Activated CD4-positive, CD25-positive, alpha-beta regulatory T cell treated with anti-CD3 and anti-CD28 coated beads, Interleukin-2, amount 50 U/mL, for 16 hours (primary cell): ENCODE results near the gene KRTAP25-1.

Source experiments
- DNase-seq: peaks from one replicate; pipeline ENCODE4 v3.0.0-alpha.2; 2020; ENCODE audit warnings: low read depth, low spot score

KRTAP25-1 gene

DNA sequence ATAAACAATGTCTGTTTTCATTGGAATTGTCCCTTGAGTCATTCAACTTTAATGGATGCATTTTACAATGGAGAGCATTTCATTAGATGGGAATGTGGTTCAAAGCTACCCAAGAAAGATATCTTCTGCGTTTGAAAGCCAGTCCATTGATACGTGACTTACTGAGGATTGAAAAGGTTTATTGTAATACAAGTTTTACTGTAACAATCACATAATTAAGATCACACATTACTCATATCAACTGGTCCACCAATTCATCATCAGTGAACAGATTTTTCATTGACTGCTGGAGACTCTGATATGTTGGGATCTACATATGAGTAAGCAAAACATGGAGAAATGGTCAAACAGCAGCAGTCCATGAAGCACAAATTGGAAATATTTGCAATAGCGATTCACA lies 39.4 kb downstream of the KRTAP25-1 start:
- no peak for DNase-seq

- DNase-seq: no peak
These were observed 40.5 kb downstream of the KRTAP25-1 start for GRCh38 chr21:30248844-30249243.

DNA sequence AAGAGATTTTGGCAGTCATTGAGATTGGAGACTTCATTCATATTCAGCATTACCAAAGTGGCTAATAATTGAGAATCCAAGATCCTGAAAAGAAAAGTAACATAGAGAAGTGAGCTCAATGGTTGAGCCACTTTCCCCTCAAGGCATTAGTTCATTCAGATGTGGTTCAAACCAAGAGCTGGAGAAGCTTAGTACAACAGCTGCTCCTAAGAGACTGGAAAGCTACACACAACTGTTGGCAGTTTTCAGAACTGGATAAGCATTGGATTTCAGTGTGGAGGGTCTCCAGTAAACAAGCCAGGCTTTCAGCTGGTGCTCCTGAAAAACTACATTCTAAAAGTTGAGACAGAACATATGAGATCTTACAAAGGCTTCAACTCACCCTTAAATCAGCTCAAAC lies 44.3 kb downstream of the KRTAP25-1 start:
- DNase-seq: no peak

GRCh38 chr21:30243691-30244090 lies 45.6 kb downstream of the KRTAP25-1 start:
- DNase-seq: no peak

DNA sequence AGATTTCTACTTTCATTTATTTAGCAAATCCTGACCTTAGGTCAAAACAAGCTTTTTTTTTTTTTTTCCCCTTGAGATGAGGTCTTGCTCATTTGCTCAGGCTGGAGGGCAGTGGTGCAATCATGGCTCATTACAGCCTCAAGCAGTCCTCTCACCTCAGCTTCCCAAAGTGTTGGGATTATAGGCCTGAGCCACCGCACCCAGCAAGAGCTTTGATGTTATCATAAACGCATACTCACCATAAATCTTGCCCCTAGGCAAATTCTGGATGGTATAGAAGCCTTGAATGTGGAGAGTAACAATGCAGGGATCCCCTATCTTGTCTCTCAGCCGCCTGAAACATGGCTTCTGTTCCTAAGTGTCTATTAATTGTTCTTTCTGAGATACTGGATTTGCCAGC lies 48.7 kb downstream of the KRTAP25-1 start:
- DNase-seq: no peak
